Measurements from ENCODE around the gene USP4.
"Not testable (repeated sequence)": the region's sequence is repeated elsewhere in the genome, so short reads cannot be mapped to it uniquely, and the experiment has no call there.

Gene USP4

GRCh38 chr3:49260806-49261324 lies 79.0 kb downstream of the USP4 start:
- H4K20me1 ChIP-seq = no peaks in the 10 kb centered on the region
- no peak overlapping the region for H3K4me3 ChIP-seq
- H3K36me3 ChIP-seq = no peaks in the 10 kb centered on the region
- no peak for TF ChIP-seq Cebpa-rat (IDR thresholded peaks at IDR 0.05)
- peaks cover 19% of the 10 kb centered on the region for H3K4me1 ChIP-seq
- no peak overlapping the region for H3K9ac ChIP-seq
- H3K27ac ChIP-seq = no peak overlapping the region
- no peaks in the 10 kb centered on the region; the same call in 1 of the 2 replicates for H3K27me3 ChIP-seq
- H3K4me2 ChIP-seq = no peak overlapping the region
- no peaks in the 10 kb centered on the region for H3K9me3 ChIP-seq

GRCh38 chr3:49257187-49257586 lies 82.7 kb downstream of the USP4 start:
- no peak for TF ChIP-seq Cebpa-rat (IDR thresholded peaks at IDR 0.05)
- no peaks in the 10 kb centered on the region for H4K20me1 ChIP-seq
- H3K4me2 ChIP-seq = peak overlapping the region; percentile 89
- H3K4me1 ChIP-seq = peaks cover 41% of the 10 kb centered on the region
- no peaks in the 10 kb centered on the region for H3K9me3 ChIP-seq
- H3K4me3 ChIP-seq = no peak overlapping the region
- no peaks in the 10 kb centered on the region; the same call in 1 of the 2 replicates for H3K27me3 ChIP-seq
- H3K27ac ChIP-seq = peak overlapping the region; percentile 67
- H3K36me3 ChIP-seq = no peaks in the 10 kb centered on the region
- H3K9ac ChIP-seq = peak overlapping the region; percentile 59

- no peaks in the 10 kb centered on the region for H3K36me3 ChIP-seq
- no peak for TF ChIP-seq Cebpa-rat (IDR thresholded peaks at IDR 0.05)
These were observed 83.9 kb downstream of the USP4 start for GRCh38 chr3:49255718-49256511.

GRCh38 chr3:49255112-49255511 lies 84.7 kb downstream of the USP4 start:
- Histone ChIP-seq H3K4me1 (peaks cover 41% of the 10 kb centered on the region), H4K20me1 (no peaks in the 10 kb centered on the region), H3K27me3 (no peaks in the 10 kb centered on the region), H3K9me3 (no peaks in the 10 kb centered on the region), H3K27ac (peak overlapping the region; percentile 67), H3K36me3 (no peaks in the 10 kb centered on the region), H3K9ac (peak overlapping the region; percentile 59; the same call in 1 of the 2 replicates), H3K4me3 (no peak overlapping the region), H3K4me2 (peak overlapping the region; percentile 89)
- no peak for TF ChIP-seq Cebpa-rat (IDR thresholded peaks at IDR 0.05)

More at GRCh38 chr3:49255718-49256511, 83.9 kb downstream of the USP4 start:
- H3K9me3 ChIP-seq = no peaks in the 10 kb centered on the region
- no peaks in the 10 kb centered on the region; the same call in 1 of the 2 replicates for H3K27me3 ChIP-seq
- H3K4me2 ChIP-seq = peak overlapping the region; percentile 89
- H3K4me1 ChIP-seq = peaks cover 41% of the 10 kb centered on the region
- H3K9ac ChIP-seq = peak overlapping the region; percentile 59
- H4K20me1 ChIP-seq = no peaks in the 10 kb centered on the region
- peak overlapping the region; percentile 67 for H3K27ac ChIP-seq
- 0 out of 2 replicates have a peak overlapping the region, but pooled peaks have one; percentile 7 for H3K4me3 ChIP-seq

- no peaks in the 10 kb centered on the region for H3K36me3 ChIP-seq
- H3K4me1 ChIP-seq = peaks cover 44% of the 10 kb centered on the region
- no peak overlapping the region for H3K27ac ChIP-seq
- no peaks in the 10 kb centered on the region for H3K9me3 ChIP-seq
- H3K27me3 ChIP-seq = no peaks in the 10 kb centered on the region
- H3K4me2 ChIP-seq = peak overlapping the region; percentile 89; the same call in 1 of the 2 replicates
- no peak overlapping the region for H3K4me3 ChIP-seq
- no peaks in the 10 kb centered on the region for H4K20me1 ChIP-seq
- TF ChIP-seq Cebpa-rat (IDR thresholded peaks at IDR 0.05) = no peak
- no peak overlapping the region for H3K9ac ChIP-seq
These were observed 86.3 kb downstream of the USP4 start for GRCh38 chr3:49253512-49253911.

GRCh38 chr3:49248840-49249227 lies 91.0 kb downstream of the USP4 start:
- no peaks in the 10 kb centered on the region for H3K27me3 ChIP-seq
- H3K4me3 ChIP-seq = no peak overlapping the region
- H3K9ac ChIP-seq = no peak overlapping the region
- no peaks in the 10 kb centered on the region for H4K20me1 ChIP-seq
- no peaks in the 10 kb centered on the region for H3K9me3 ChIP-seq
- no peaks in the 10 kb centered on the region for H3K36me3 ChIP-seq
- peaks cover 22% of the 10 kb centered on the region for H3K4me1 ChIP-seq
- no peak overlapping the region for H3K4me2 ChIP-seq
- TF ChIP-seq Cebpa-rat (IDR thresholded peaks at IDR 0.05) = no peak
- no peak overlapping the region for H3K27ac ChIP-seq

- no peaks in the 10 kb centered on the region for H4K20me1 ChIP-seq
- no peak overlapping the region for H3K27ac ChIP-seq
- H3K36me3 ChIP-seq = no peaks in the 10 kb centered on the region
- H3K4me1 ChIP-seq = peaks cover 26% of the 10 kb centered on the region; the same call in 1 of the 2 replicates
- no peak overlapping the region for H3K4me3 ChIP-seq
- H3K27me3 ChIP-seq = no peaks in the 10 kb centered on the region
- peak overlapping the region; percentile 35 for H3K4me2 ChIP-seq
- no peak for TF ChIP-seq Cebpa-rat (IDR thresholded peaks at IDR 0.05)
- no peaks in the 10 kb centered on the region for H3K9me3 ChIP-seq
- H3K9ac ChIP-seq = no peak overlapping the region
These were observed 95.2 kb downstream of the USP4 start for GRCh38 chr3:49244581-49245205.

GRCh38 chr3:49240091-49240490 lies 99.8 kb downstream of the USP4 start:
- H3K9ac ChIP-seq, H3K36me3 ChIP-seq, H3K4me2 ChIP-seq, H4K20me1 ChIP-seq, H3K4me3 ChIP-seq, H3K27me3 ChIP-seq: not testable (repeated sequence)
- Histone ChIP-seq H3K9me3 (peaks cover 36% of the 10 kb centered on the region), H3K27ac (peak overlapping the region; percentile 90; the same call in 1 of the 2 replicates), H3K4me1 (peaks cover 34% of the 10 kb centered on the region)

GRCh38 chr3:49238274-49239127 lies 101.4 kb downstream of the USP4 start:
- Histone ChIP-seq H3K9ac (peak overlapping the region; percentile 77), H4K20me1 (no peaks in the 10 kb centered on the region), H3K4me3 (no peak overlapping the region), H3K27me3 (no peaks in the 10 kb centered on the region), H3K36me3 (peaks cover 4% of the 10 kb centered on the region; the same call in 1 of the 2 replicates), H3K4me1 (peaks cover 28% of the 10 kb centered on the region), H3K27ac (peak overlapping the region; percentile 90), H3K4me2 (peak overlapping the region; percentile 64), H3K9me3 (peaks cover 52% of the 10 kb centered on the region)
- peak; percentile 60; the same call in 1 of the 2 replicates for TF ChIP-seq Cebpa-rat (IDR thresholded peaks at IDR 0.05)

Measured in BLaER1 (cell line).